HCT116 (cell line): ENCODE measurements around the gene TMEM131. TPM values are rescaled to one million over a fixed set of nuclear protein-coding genes. Genes with fewer than 3 reads are reported as not detected.

ENCODE experiments used
- ATAC-seq: fragments of 200-7000 bp; cut with Tn5 transposase; 2 replicates; pipeline ENCODE4 v1.9.1; 2020; ENCODE audit warnings: mild to moderate bottlenecking, moderate library complexity
- BruUV-seq: library from RNA; stranded (reverse); fragments of 400-500 nt; replicated peaks from 2 replicates; lab custom pipeline; 2021; lab: Mats Ljungman, UMichigan
- CTCF ChIA-PET: fragments of 300-600 bp; sonication (Branson Sonifier 250); formaldehyde crosslinking; loops from one replicate; lab custom pipeline; 2021; ENCODE audit warnings: antibody characterized with exemption; lab: Charles Lee
- POLR2A ChIA-PET: fragments of 300-600, 350-600 bp; sonication (Branson Sonifier 250); formaldehyde crosslinking; loops from one replicate; lab custom pipeline; 2021; ENCODE audit warnings: antibody characterized with exemption; lab: Charles Lee
- RAD21 ChIA-PET, 2 experiments: fragments of 300-600 bp; sonication (Branson Sonifier 250); formaldehyde crosslinking; loops; one replicate each; lab custom pipeline; 2023; ENCODE audit warnings: low total read pairs in 2 of 2; ENCODE audit not compliant: uncharacterized antibody in 2 of 2, unreplicated experiment in 2 of 2, low non-redundant PET in 1 of 2; lab: Charles Lee
- DNase-seq: peaks from one replicate; pipeline ENCODE4 v3.0.0-alpha.2; 2010; ENCODE audit warnings: low read depth, low spot score
- H2AFZ ChIP-seq: fragments of 200-600 bp; shearing (Covaris generic), sonication (generic); 2 replicates; pipeline ENCODE4 v1.6.1; 2017; ENCODE audit warnings: low read depth, mixed run types, mixed read lengths, antibody characterized with exemption, low read length; ENCODE audit not compliant: poor library complexity, severe bottlenecking
- H3K27ac ChIP-seq: 2 replicates; pipeline ENCODE4 v1.5.1; 2012; ENCODE audit warnings: low read depth, low read length
- H3K27me3 ChIP-seq: fragments of 200-600 bp; sonication (generic); 2 replicates; pipeline ENCODE4 v1.6.1; 2016; ENCODE audit warnings: mixed run types, low read length, mixed read lengths; ENCODE audit not compliant: insufficient read depth
- H3K36me3 ChIP-seq, 2 experiments: fragments of 200-500 bp in 1 of 2; fragments of 200-600 bp in 1 of 2; sonication (Bioruptor generic) in 1 of 2; sonication (generic) in 1 of 2; 2 replicates each; pipeline versions ENCODE4 v1.5.1 to v1.6.1; 2014 to 2016; ENCODE audit warnings: low read length in 2 of 2, inconsistent platforms in 1 of 2, mixed read lengths in 1 of 2, mixed run types in 1 of 2; ENCODE audit not compliant: insufficient read depth in 2 of 2, control insufficient read depth in 1 of 2
- H3K4me1 ChIP-seq, 2 experiments: fragments of 200-600 bp in 1 of 2; sonication (generic) in 1 of 2; 2 replicates each; pipeline versions ENCODE4 v1.5.1 to v1.6.1; 2012 to 2017; ENCODE audit warnings: low read length in 2 of 2, inconsistent platforms in 1 of 2, mild to moderate bottlenecking in 1 of 2, mixed read lengths in 1 of 2, mixed run types in 1 of 2, moderate library complexity in 1 of 2; ENCODE audit not compliant: insufficient read depth in 2 of 2, control insufficient read depth in 1 of 2
- H3K4me2 ChIP-seq: fragments of 200-600 bp; sonication (generic); 2 replicates; pipeline ENCODE4 v1.6.1; 2017; ENCODE audit warnings: mixed run types, low read length, mixed read lengths
- H3K4me3 ChIP-seq, 2 experiments: fragments of 200-600 bp in 1 of 2; sonication (generic) in 1 of 2; replicated peaks in 1 of 2; 2 replicates each; pipeline ENCODE4 v1.5.1; 2011 to 2016; ENCODE audit warnings: low read length in 2 of 2, control low read depth in 1 of 2, low read depth in 1 of 2, mild to moderate bottlenecking in 1 of 2, mixed read lengths in 1 of 2, mixed run types in 1 of 2
- H3K79me2 ChIP-seq: fragments of 200-600 bp; sonication (generic); 2 replicates; pipeline ENCODE4 v1.6.1; 2017; ENCODE audit warnings: mild to moderate bottlenecking, mixed run types, low read length, moderate library complexity, mixed read lengths; ENCODE audit not compliant: insufficient read depth
- H3K9ac ChIP-seq: fragments of 200-600 bp; sonication (generic); 2 replicates; pipeline ENCODE4 v1.6.1; 2016; ENCODE audit warnings: low read length, mixed read lengths
- H3K9me2 ChIP-seq: fragments of 200-600 bp; sonication (generic), shearing (Covaris generic); 2 replicates; pipeline ENCODE4 v1.6.1; 2017; ENCODE audit warnings: mixed run types, mild to moderate bottlenecking, moderate library complexity; ENCODE audit not compliant: insufficient read depth
- H3K9me3 ChIP-seq, 2 experiments: fragments of 200-500 bp in 1 of 2; fragments of 200-600 bp in 1 of 2; sonication (Bioruptor generic) in 1 of 2; sonication (generic) in 1 of 2; 2 replicates each; pipeline ENCODE4 v1.6.1; 2014 to 2017; ENCODE audit warnings: low read length in 2 of 2, mixed read lengths in 2 of 2, inconsistent platforms in 1 of 2, low read depth in 1 of 2, mild to moderate bottlenecking in 1 of 2, mixed run types in 1 of 2, moderate library complexity in 1 of 2; ENCODE audit not compliant: control insufficient read depth in 1 of 2, insufficient read depth in 1 of 2
- H4K20me1 ChIP-seq: fragments of 200-600 bp; sonication (generic), shearing (Covaris generic); 2 replicates; pipeline ENCODE4 v1.6.1; 2017; ENCODE audit warnings: mixed run types, mild to moderate bottlenecking, moderate library complexity; ENCODE audit not compliant: insufficient read depth
- CTCF ChIP-seq, 3 experiments: fragments of 200-600 bp in 1 of 3; sonication (generic) in 1 of 3; IDR thresholded peaks in 2 of 3; conservative IDR thresholded peaks in 1 of 3; 2 replicates each; pipeline ENCODE4 v1.5.1; 2012 to 2017; ENCODE audit warnings: low read depth in 2 of 3, low read length in 2 of 3, antibody characterized with exemption in 1 of 3, borderline replicate concordance in 1 of 3, control low read depth in 1 of 3, mild to moderate bottlenecking in 1 of 3, mixed read lengths in 1 of 3, mixed run types in 1 of 3, moderate library complexity in 1 of 3; ENCODE audit not compliant: insufficient read depth in 1 of 3
- EZH2 ChIP-seq: fragments of 200-600 bp; sonication (generic); IDR thresholded peaks from 2 replicates; pipeline ENCODE4 v1.6.1; 2017; ENCODE audit warnings: antibody characterized with exemption, mixed run types
- EZH2phosphoT487 ChIP-seq: fragments of 200-600 bp; IDR thresholded peaks from 2 replicates; pipeline ENCODE4 v1.6.1; 2018; ENCODE audit warnings: antibody characterized with exemption, borderline replicate concordance
- JUND ChIP-seq: IDR thresholded peaks from 2 replicates; pipeline ENCODE4 v1.6.1; 2012
- REST ChIP-seq: IDR thresholded peaks from 2 replicates; pipeline ENCODE4 v1.6.1; 2012; ENCODE audit warnings: low read depth
- ZFX ChIP-seq: fragments of 450-650 bp; IDR thresholded peaks from 2 replicates; pipeline ENCODE4 v1.6.1; 2017
- intact Hi-C: fragments of 100-400 bp; cut with micrococcal nuclease; formaldehyde crosslinking; loops from 2 replicates; pipeline ENCODE4 v1.10.0; 2022
- total RNA-seq: library from RNA; stranded (reverse); gene quantifications from one replicate; pipeline ENCODE4 v1.2.1, GENCODE V29; 2021; ENCODE audit not compliant: unreplicated experiment

Gene TMEM131
- total RNA-seq, 1 experiment from 2014 or later, result 51.5 TPM

GRCh38 chr2:97736608-97737330 lies 259.0 kb downstream of the TMEM131 start:
- Histone ChIP-seq H3K9me2 (no peaks in the 10 kb centered on the region), H3K27me3 (no peaks in the 10 kb centered on the region)
- intact Hi-C loops, result no loop called here
- no peak for ATAC-seq
- TF ChIP-seq ZFX, result no peak
- no peak for TF ChIP-seq REST
- no peak for TF ChIP-seq JUND
- no peak for TF ChIP-seq EZH2phosphoT487
- no peak for TF ChIP-seq EZH2
- no peak for TF ChIP-seq CTCF (IDR thresholded peaks at IDR 0.05 in 2 of 3, conservative IDR thresholded peaks at IDR 0.05 in 1 of 3; ENCODE audit: borderline replicate concordance in 1 of 3, insufficient read depth in 1 of 3, low read depth in 2 of 3, low read length in 2 of 3)
- TF ChIP-seq, all 23 proteins: peak for 0
- no TSS peak for BruUV-seq
- POLR2A ChIA-PET, result no interaction called here
- Histone ChIP-seq H3K9me3 (no peaks in the 10 kb centered on the region), H4K20me1 (no peaks in the 10 kb centered on the region), H3K4me3 (no peak overlapping the region), H3K79me2 (no peaks in the 10 kb centered on the region), H2AFZ (no peak overlapping the region), H3K4me2 (no peak overlapping the region), H3K9ac (no peak overlapping the region), H3K4me1 (peaks cover 0 to 6% of the 10 kb centered on the region in 2 experiments; a peak in 1 of 4 replicates), H3K27ac (no peak overlapping the region), H3K36me3 (no peaks in the 10 kb centered on the region)
- RAD21 ChIA-PET, result no interaction called here
- CTCF ChIA-PET, result no interaction called here
- no peak for DNase-seq
